Measurements from ENCODE around the gene KCNK18. TPM values are rescaled to one million over a fixed set of nuclear protein-coding genes. Genes with fewer than 3 reads are reported as not detected.
"Not testable (repeated sequence)": the region's sequence is repeated elsewhere in the genome, so short reads cannot be mapped to it uniquely, and the experiment has no call there.

Gene KCNK18
- total RNA-seq, 2 experiments from 2014 or later, result not detected

- Mint-ChIP-seq H3K27me3 (ENCODE audit: low read depth) (peaks cover 34% of the 10 kb centered on the region), H3K36me3 (ENCODE audit: low read depth) (no peaks in the 10 kb centered on the region), H3K27ac (peak overlapping the region; percentile 58), H3K4me1 (ENCODE audit: low read depth) (peaks cover 18% of the 10 kb centered on the region), H3K4me3 (peak overlapping the region; percentile 78), H3K9me3 (ENCODE audit: insufficient read depth) (no peaks in the 10 kb centered on the region)
- DNase-seq (peak; percentile 30), ATAC-seq (peak; percentile 66)
- CTCF ChIA-PET, result interaction anchor here (0.7 to 3.7 kb wide), 36 partner anchors 9 to 494 kb away, joined by 3 to 120 read pairs (median 4); no protein-coding TSS in a partner anchor
- POLR2A ChIA-PET, result no interaction called here
Measured at GRCh38 chr10:117175215-117175900, 21.9 kb upstream of the KCNK18 start.

GRCh38 chr10:117175901-117176534, 21.3 kb upstream of the KCNK18 start:
- no peaks in the 10 kb centered on the region for H3K36me3 Mint-ChIP-seq (ENCODE audit: low read depth)
- CTCF ChIA-PET, result interaction anchor here (0.7 to 3.7 kb wide), 16 partner anchors 8 to 489 kb away, joined by 3 to 120 read pairs (median 6); no protein-coding TSS in a partner anchor
- H3K27ac Mint-ChIP-seq, result no peak overlapping the region
- DNase-seq, result peak; percentile 83
- peaks cover 33% of the 10 kb centered on the region for H3K27me3 Mint-ChIP-seq (ENCODE audit: low read depth)
- H3K4me3 Mint-ChIP-seq, result peak overlapping the region; percentile 78
- POLR2A ChIA-PET, result no interaction called here
- peak; percentile 56 for ATAC-seq
- H3K4me1 Mint-ChIP-seq (ENCODE audit: low read depth), result peaks cover 18% of the 10 kb centered on the region
- no peaks in the 10 kb centered on the region for H3K9me3 Mint-ChIP-seq (ENCODE audit: insufficient read depth)

- no peaks in the 10 kb centered on the region for H3K9me3 Mint-ChIP-seq (ENCODE audit: insufficient read depth)
- H3K27ac Mint-ChIP-seq, result no peak overlapping the region
- H3K4me1 Mint-ChIP-seq (ENCODE audit: low read depth), result peaks cover 18% of the 10 kb centered on the region
- no peak for DNase-seq
- peaks cover 18% of the 10 kb centered on the region for H3K27me3 Mint-ChIP-seq (ENCODE audit: low read depth)
- ChIA-PET CTCF (interaction anchor here (1.3 to 1.7 kb wide), 2 partner anchors 38 to 381 kb away, joined by 3 to 4 read pairs; no protein-coding TSS in a partner anchor), POLR2A (no interaction called here)
- no peak overlapping the region for H3K4me3 Mint-ChIP-seq
- ATAC-seq, result no peak
- no peaks in the 10 kb centered on the region for H3K36me3 Mint-ChIP-seq (ENCODE audit: low read depth)
Measured at GRCh38 chr10:117178190-117178589, 19.1 kb upstream of the KCNK18 start.

GRCh38 chr10:117184296-117184695, 13.0 kb upstream of the KCNK18 start:
- Mint-ChIP-seq H3K4me3 (no peak overlapping the region), H3K9me3 (ENCODE audit: insufficient read depth) (peaks cover 7% of the 10 kb centered on the region), H3K27ac (no peak overlapping the region), H3K27me3 (ENCODE audit: low read depth) (peaks cover 8% of the 10 kb centered on the region), H3K36me3 (ENCODE audit: low read depth) (no peaks in the 10 kb centered on the region), H3K4me1 (ENCODE audit: low read depth) (no peaks in the 10 kb centered on the region)
- DNase-seq, result no peak
- ChIA-PET POLR2A (interaction anchor here (0.6 kb wide), 1 partner anchor 89 kb away, joined by 3 read pairs; no protein-coding TSS in a partner anchor), CTCF (interaction anchor here (2.7 kb wide), 1 partner anchor 9 kb away, joined by 12 read pairs; no protein-coding TSS in a partner anchor)
- ATAC-seq, result no peak

- Mint-ChIP-seq H3K9me3 (ENCODE audit: insufficient read depth) (peaks cover 7% of the 10 kb centered on the region), H3K4me1 (ENCODE audit: low read depth) (no peaks in the 10 kb centered on the region), H3K27me3 (ENCODE audit: low read depth) (peaks cover 8% of the 10 kb centered on the region), H3K36me3 (ENCODE audit: low read depth) (no peaks in the 10 kb centered on the region), H3K27ac (no peak overlapping the region), H3K4me3 (no peak overlapping the region)
- CTCF ChIA-PET, result interaction anchor here (2.7 kb wide), 1 partner anchor 10 kb away, joined by 12 read pairs; no protein-coding TSS in a partner anchor
- no peak for DNase-seq
- POLR2A ChIA-PET, result interaction anchor here (0.6 kb wide), 1 partner anchor 88 kb away, joined by 3 read pairs; no protein-coding TSS in a partner anchor
- ATAC-seq, result no peak
Measured at GRCh38 chr10:117184821-117185220, 12.5 kb upstream of the KCNK18 start.

GRCh38 chr10:117185817-117186216, 11.5 kb upstream of the KCNK18 start:
- H3K36me3 Mint-ChIP-seq (ENCODE audit: low read depth); ATAC-seq; H3K9me3 Mint-ChIP-seq (ENCODE audit: insufficient read depth); DNase-seq; H3K27me3 Mint-ChIP-seq (ENCODE audit: low read depth); H3K4me3 Mint-ChIP-seq; H3K27ac Mint-ChIP-seq; H3K4me1 Mint-ChIP-seq (ENCODE audit: low read depth); POLR2A ChIA-PET: not testable (repeated sequence)
- CTCF ChIA-PET, result interaction anchor here (2.6 kb wide), 1 partner anchor 10 kb away, joined by 14 read pairs; no protein-coding TSS in a partner anchor

GRCh38 chr10:117186832-117187615, 10.3 kb upstream of the KCNK18 start:
- CTCF ChIA-PET, result interaction anchor here (1.1 to 2.6 kb wide), 2 partner anchors 12 to 30 kb away, joined by 3 to 14 read pairs; no protein-coding TSS in a partner anchor
- peaks cover 7% of the 10 kb centered on the region for H3K9me3 Mint-ChIP-seq (ENCODE audit: insufficient read depth)
- POLR2A ChIA-PET, result no interaction called here
- ATAC-seq, result no peak
- no peaks in the 10 kb centered on the region for H3K36me3 Mint-ChIP-seq (ENCODE audit: low read depth)
- no peak overlapping the region for H3K27ac Mint-ChIP-seq
- H3K27me3 Mint-ChIP-seq (ENCODE audit: low read depth), result no peaks in the 10 kb centered on the region
- H3K4me1 Mint-ChIP-seq (ENCODE audit: low read depth), result no peaks in the 10 kb centered on the region
- no peak for DNase-seq
- H3K4me3 Mint-ChIP-seq, result no peak overlapping the region

GRCh38 chr10:117188371-117188770, 8.9 kb upstream of the KCNK18 start:
- CTCF ChIA-PET, result interaction anchor here (0.8 kb wide), 1 partner anchor 14 kb away, joined by 3 read pairs; no protein-coding TSS in a partner anchor
- DNase-seq (no peak), ATAC-seq (no peak)
- Mint-ChIP-seq H3K4me1 (ENCODE audit: low read depth) (no peaks in the 10 kb centered on the region), H3K9me3 (ENCODE audit: insufficient read depth) (peaks cover 7% of the 10 kb centered on the region), H3K36me3 (ENCODE audit: low read depth) (no peaks in the 10 kb centered on the region), H3K27ac (no peak overlapping the region), H3K4me3 (no peak overlapping the region), H3K27me3 (ENCODE audit: low read depth) (no peaks in the 10 kb centered on the region)
- POLR2A ChIA-PET, result no interaction called here

GRCh38 chr10:117189557-117189956, 7.7 kb upstream of the KCNK18 start:
- H3K27ac Mint-ChIP-seq, result no peak overlapping the region
- no peaks in the 10 kb centered on the region for H3K4me1 Mint-ChIP-seq (ENCODE audit: low read depth)
- POLR2A ChIA-PET, result no interaction called here
- no peaks in the 10 kb centered on the region for H3K27me3 Mint-ChIP-seq (ENCODE audit: low read depth)
- ATAC-seq, result no peak
- peaks cover 7% of the 10 kb centered on the region for H3K9me3 Mint-ChIP-seq (ENCODE audit: insufficient read depth)
- H3K36me3 Mint-ChIP-seq (ENCODE audit: low read depth), result no peaks in the 10 kb centered on the region
- DNase-seq, result no peak
- no peak overlapping the region for H3K4me3 Mint-ChIP-seq
- CTCF ChIA-PET, result no interaction called here

- Mint-ChIP-seq H3K27me3 (ENCODE audit: low read depth) (no peaks in the 10 kb centered on the region), H3K4me1 (ENCODE audit: low read depth) (no peaks in the 10 kb centered on the region), H3K27ac (no peak overlapping the region), H3K9me3 (ENCODE audit: insufficient read depth) (no peaks in the 10 kb centered on the region), H3K36me3 (ENCODE audit: low read depth) (no peaks in the 10 kb centered on the region), H3K4me3 (no peak overlapping the region)
- CTCF ChIA-PET, result no interaction called here
- ATAC-seq, result no peak
- DNase-seq, result no peak
- POLR2A ChIA-PET, result no interaction called here
Measured at GRCh38 chr10:117198088-117198487, 799 bp downstream of the KCNK18 start.

- Mint-ChIP-seq H3K27ac (no peak overlapping the region), H3K9me3 (ENCODE audit: insufficient read depth) (no peaks in the 10 kb centered on the region), H3K4me1 (ENCODE audit: low read depth) (no peaks in the 10 kb centered on the region), H3K36me3 (ENCODE audit: low read depth) (no peaks in the 10 kb centered on the region), H3K27me3 (ENCODE audit: low read depth) (peaks cover 2% of the 10 kb centered on the region), H3K4me3 (no peak overlapping the region)
- CTCF ChIA-PET, result interaction anchor here (1.3 kb wide), 1 partner anchor 15 kb away, joined by 8 read pairs; no protein-coding TSS in a partner anchor
- POLR2A ChIA-PET, result no interaction called here
- DNase-seq (no peak), ATAC-seq (no peak)
Measured at GRCh38 chr10:117201826-117202225, 4.5 kb downstream of the KCNK18 start.

Data from activated CD8-positive, alpha-beta T cell treated with anti-CD3 and anti-CD28 coated beads, Interleukin-2, amount 10 ng/mL, durations not matched to agents 7 days and 5 days (primary cell).